GM12801 (cell line): ENCODE results near the gene DCUN1D3.

Experiments
- CTCF ChIP-seq: IDR thresholded peaks from one replicate; pipeline ENCODE4 v1.5.1; 2011; ENCODE audit warnings: control low read depth; ENCODE audit not compliant: insufficient read length; ENCODE audit errors: extremely low read depth

DCUN1D3 gene

GRCh38 chr16:20928774-20929411, 28.7 kb upstream of the DCUN1D3 start:
- no peak for TF ChIP-seq CTCF

- TF ChIP-seq CTCF, result no peak
These were observed 25.6 kb upstream of the DCUN1D3 start for GRCh38 chr16:20925751-20926150.

- no peak for TF ChIP-seq CTCF
These were observed 23.7 kb upstream of the DCUN1D3 start for GRCh38 chr16:20923876-20924275.

- no peak for TF ChIP-seq CTCF
These were observed 20.6 kb upstream of the DCUN1D3 start for GRCh38 chr16:20920799-20921198.

- TF ChIP-seq CTCF, result no peak
These were observed 19.9 kb upstream of the DCUN1D3 start for GRCh38 chr16:20920091-20920490.

- no peak for TF ChIP-seq CTCF
These were observed 18.5 kb upstream of the DCUN1D3 start for GRCh38 chr16:20918486-20919239.

- no peak for TF ChIP-seq CTCF
These were observed 16.8 kb upstream of the DCUN1D3 start for GRCh38 chr16:20916942-20917341.
